ENCODE results near the gene ZBED3.
"Not testable (repeated sequence)": the region's sequence is repeated elsewhere in the genome, so short reads cannot be mapped to it uniquely, and the experiment has no call there.

The ZBED3 gene

GRCh38 chr5:77086689-77087483, at the start of gene ZBED3:
TSS of gene ZBED3 (minus strand) at chr5:77087285. CDS start at chr5:77077878, 9,407 bp downstream.
- peak within 1 kb of the TSS; percentile 71 for H3K4me3 ChIP-seq (ENCODE audit: low read depth, low read length)
- peak; percentile 80 for DNase-seq (ENCODE audit: low read depth)

GRCh38 chr5:77133061-77133758, 46.1 kb upstream of the ZBED3 start:
- H3K4me3 ChIP-seq (ENCODE audit: low read depth, low read length), result no peak overlapping the region
- peak; percentile 99 for DNase-seq (ENCODE audit: low read depth)

- H3K4me3 ChIP-seq (ENCODE audit: low read depth, low read length), result no peak overlapping the region
- DNase-seq (ENCODE audit: low read depth), result no peak
Observed at GRCh38 chr5:77131361-77131760, 44.3 kb upstream of the ZBED3 start.

GRCh38 chr5:77129391-77129990, 42.4 kb upstream of the ZBED3 start:
- DNase-seq (ENCODE audit: low read depth), result no peak
- H3K4me3 ChIP-seq (ENCODE audit: low read depth, low read length), result no peak overlapping the region

GRCh38 chr5:77128411-77129061, 41.5 kb upstream of the ZBED3 start:
- no peak overlapping the region for H3K4me3 ChIP-seq (ENCODE audit: low read depth, low read length)
- DNase-seq (ENCODE audit: low read depth), result no peak

- H3K4me3 ChIP-seq (ENCODE audit: low read depth, low read length), result no peak overlapping the region
- DNase-seq (ENCODE audit: low read depth), result no peak
Observed at GRCh38 chr5:77123057-77123456, 36.0 kb upstream of the ZBED3 start.

GRCh38 chr5:77120706-77121105, 33.6 kb upstream of the ZBED3 start:
- DNase-seq (ENCODE audit: low read depth), result no peak
- H3K4me3 ChIP-seq (ENCODE audit: low read depth, low read length), result no peak overlapping the region

GRCh38 chr5:77120086-77120485, 33.0 kb upstream of the ZBED3 start:
- H3K4me3 ChIP-seq (ENCODE audit: low read depth, low read length), result no peak overlapping the region
- no peak for DNase-seq (ENCODE audit: low read depth)

GRCh38 chr5:77117161-77117560, 30.1 kb upstream of the ZBED3 start:
- no peak for DNase-seq (ENCODE audit: low read depth)
- H3K4me3 ChIP-seq (ENCODE audit: low read depth, low read length), result no peak overlapping the region

- not testable (repeated sequence) for H3K4me3 ChIP-seq (ENCODE audit: low read depth, low read length); DNase-seq (ENCODE audit: low read depth)
Observed at GRCh38 chr5:77107035-77107434, 19.9 kb upstream of the ZBED3 start.

GRCh38 chr5:77104813-77105212, 17.7 kb upstream of the ZBED3 start:
- DNase-seq (ENCODE audit: low read depth), result no peak
- H3K4me3 ChIP-seq (ENCODE audit: low read depth, low read length), result no peak overlapping the region

- no peak for DNase-seq (ENCODE audit: low read depth)
- H3K4me3 ChIP-seq (ENCODE audit: low read depth, low read length), result no peak overlapping the region
Observed at GRCh38 chr5:77103457-77103856, 16.4 kb upstream of the ZBED3 start.

GRCh38 chr5:77102549-77102948, 15.5 kb upstream of the ZBED3 start:
- H3K4me3 ChIP-seq (ENCODE audit: low read depth, low read length), result no peak overlapping the region
- DNase-seq (ENCODE audit: low read depth), result no peak

- peak; percentile 50 for DNase-seq (ENCODE audit: low read depth)
- H3K4me3 ChIP-seq (ENCODE audit: low read depth, low read length), result no peak overlapping the region
Observed at GRCh38 chr5:77101298-77101697, 14.2 kb upstream of the ZBED3 start.

GRCh38 chr5:77095189-77095588, 8.1 kb upstream of the ZBED3 start:
- H3K4me3 ChIP-seq (ENCODE audit: low read depth, low read length), result no peak overlapping the region
- DNase-seq (ENCODE audit: low read depth), result no peak

- peak overlapping the region; percentile 71 for H3K4me3 ChIP-seq (ENCODE audit: low read depth, low read length)
- DNase-seq (ENCODE audit: low read depth), result peak; percentile 30
Observed at GRCh38 chr5:77087484-77088261, 588 bp upstream of the ZBED3 start.

GRCh38 chr5:77086368-77086688, 757 bp downstream of the ZBED3 start:
- no peak for DNase-seq (ENCODE audit: low read depth)

GRCh38 chr5:77083088-77083487, 4.0 kb downstream of the ZBED3 start:
- H3K4me3 ChIP-seq (ENCODE audit: low read depth, low read length), result no peak overlapping the region
- no peak for DNase-seq (ENCODE audit: low read depth)

More at GRCh38 chr5:77086368-77086688, 757 bp downstream of the ZBED3 start:
- H3K4me3 ChIP-seq (ENCODE audit: low read depth, low read length), result peak overlapping the region; percentile 71

GRCh38 chr5:77082280-77082679, 4.8 kb downstream of the ZBED3 start:
- no peak for DNase-seq (ENCODE audit: low read depth)
- no peak overlapping the region for H3K4me3 ChIP-seq (ENCODE audit: low read depth, low read length)
